ENCODE measurements around the gene KCNT1.

GRCh38 chr9:135794361-135794885 is 92.4 kb downstream of the KCNT1 start:
- TF ChIP-seq, protein P1, sequence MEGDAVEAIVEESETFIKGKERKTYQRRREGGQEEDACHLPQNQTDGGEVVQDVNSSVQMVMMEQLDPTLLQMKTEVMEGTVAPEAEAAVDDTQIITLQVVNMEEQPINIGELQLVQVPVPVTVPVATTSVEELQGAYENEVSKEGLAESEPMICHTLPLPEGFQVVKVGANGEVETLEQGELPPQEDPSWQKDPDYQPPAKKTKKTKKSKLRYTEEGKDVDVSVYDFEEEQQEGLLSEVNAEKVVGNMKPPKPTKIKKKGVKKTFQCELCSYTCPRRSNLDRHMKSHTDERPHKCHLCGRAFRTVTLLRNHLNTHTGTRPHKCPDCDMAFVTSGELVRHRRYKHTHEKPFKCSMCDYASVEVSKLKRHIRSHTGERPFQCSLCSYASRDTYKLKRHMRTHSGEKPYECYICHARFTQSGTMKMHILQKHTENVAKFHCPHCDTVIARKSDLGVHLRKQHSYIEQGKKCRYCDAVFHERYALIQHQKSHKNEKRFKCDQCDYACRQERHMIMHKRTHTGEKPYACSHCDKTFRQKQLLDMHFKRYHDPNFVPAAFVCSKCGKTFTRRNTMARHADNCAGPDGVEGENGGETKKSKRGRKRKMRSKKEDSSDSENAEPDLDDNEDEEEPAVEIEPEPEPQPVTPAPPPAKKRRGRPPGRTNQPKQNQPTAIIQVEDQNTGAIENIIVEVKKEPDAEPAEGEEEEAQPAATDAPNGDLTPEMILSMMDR (IDR thresholded peaks at IDR 0.05; ENCODE audit: insufficient read depth, low read depth, low read length) = no peak
- TF ChIP-seq EZH2 (IDR thresholded peaks at IDR 0.05; ENCODE audit: insufficient read depth, low read length) = no peak
